Measurements from ENCODE around the gene FOXL2NB. TPM values are rescaled to one million over a fixed set of nuclear protein-coding genes. Genes with fewer than 3 reads are reported as not detected.

FOXL2NB gene
- polyA plus RNA-seq, 2 of the 4 experiments (the other 2 are of a cell fraction), result 2.3 to 3.2 TPM

DNA sequence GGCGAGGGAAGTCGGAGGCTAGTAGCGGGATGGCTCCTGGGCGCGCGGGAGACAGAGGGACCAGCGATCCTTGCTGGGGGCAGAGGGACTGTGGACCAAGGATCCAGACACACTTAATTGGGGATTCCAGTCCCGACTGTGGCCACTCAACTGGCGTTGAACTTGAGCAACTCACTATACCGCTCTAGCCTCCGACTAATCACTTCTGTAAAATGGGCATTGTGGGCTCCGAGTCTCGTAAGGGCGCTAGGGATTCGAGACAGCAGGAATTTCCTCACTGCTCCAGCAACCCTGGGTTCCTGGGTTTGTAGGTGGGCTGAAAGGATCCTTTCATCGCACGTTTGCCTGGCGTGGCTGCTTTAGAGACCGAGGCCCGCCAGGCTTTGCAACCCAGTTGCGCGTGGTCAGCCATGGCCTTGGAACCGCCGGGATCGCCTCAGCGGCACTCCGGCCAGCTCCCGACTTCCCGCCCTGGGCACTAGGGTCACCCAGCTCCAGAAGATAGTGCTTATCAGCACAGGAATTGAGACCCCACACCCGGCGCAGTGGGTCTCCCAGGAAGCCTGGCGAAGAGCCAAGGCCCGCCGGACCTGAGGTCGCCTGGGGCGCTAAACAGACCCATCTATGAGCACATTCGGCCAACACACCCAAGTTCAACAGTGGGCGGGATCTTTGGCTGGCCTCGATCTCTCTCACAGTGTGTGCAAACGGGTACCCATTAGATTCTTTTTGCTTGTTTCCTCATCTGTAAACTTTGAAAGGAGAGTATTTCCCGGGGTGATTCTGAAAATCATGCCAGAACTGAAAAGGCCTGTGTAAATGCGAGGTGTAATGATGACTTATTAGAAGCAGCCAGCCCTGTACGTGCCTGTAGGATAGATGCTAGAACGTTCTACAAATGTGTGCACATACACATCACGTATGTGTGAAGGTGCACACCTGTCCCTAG is 10.0 kb upstream of the FOXL2NB start:
- ATAC-seq (no peak), FAIRE-seq (no peak), DNase-seq (ENCODE audit: low read depth in 1 of 2, low spot score in 1 of 2) (no peak)
- ChIA-PET CTCF (interaction anchor here (0.6 to 9.0 kb wide), 35 partner anchors 8 to 514 kb away, joined by 3 to 82 read pairs (median 4); partner anchors contain the start of genes CEP70 and MRPS22), POLR2A (interaction anchor here (0.8 to 1.1 kb wide), 2 partner anchors 10 to 14 kb away, joined by 3 to 8 read pairs; partner anchors contain the start of genes FOXL2 and FOXL2NB)
- H3K4me3 ChIP-seq, result no peak overlapping the region
- peak overlapping the region; percentile 69 for H3K4me2 ChIP-seq
- TF ChIP-seq KDM5A (IDR thresholded peaks at IDR 0.05) (no peak), EP300 (IDR thresholded peaks at IDR 0.05) (no peak), JUNB (IDR thresholded peaks at IDR 0.05) (no peak), FOXS1 (CRISPR knock-in tag; IDR thresholded peaks at IDR 0.05) (no peak), POLR2A (IDR thresholded peaks at IDR 0.05; ENCODE audit: low read length) (no peak), CHD2 (IDR thresholded peaks at IDR 0.05; ENCODE audit: low read length, partially characterized antibody) (no peak), CEBPB (IDR thresholded peaks at IDR 0.05) (no peak), RNF2 (IDR thresholded peaks at IDR 0.05; ENCODE audit: borderline replicate concordance, low read depth) (no peak), RAD21 (conservative IDR thresholded peaks at IDR 0.05 in 1 of 2, IDR thresholded peaks at IDR 0.05 in 1 of 2) (no peak), CHD4 (IDR thresholded peaks at IDR 0.05; ENCODE audit: borderline replicate concordance) (no peak), SREBF2 (IDR thresholded peaks at IDR 0.05) (no peak), GATA3 (IDR thresholded peaks at IDR 0.05; ENCODE audit: borderline replicate concordance) (no peak), ZSCAN20 (CRISPR knock-in tag; IDR thresholded peaks at IDR 0.05) (no peak), HEYL (CRISPR knock-in tag; IDR thresholded peaks at IDR 0.05) (no peak), ZC3H11A (IDR thresholded peaks at IDR 0.05) (no peak), TFCP2L1 (CRISPR knock-in tag; IDR thresholded peaks at IDR 0.05) (no peak), ZNF302 (CRISPR knock-in tag; IDR thresholded peaks at IDR 0.05) (no peak)
- TF ChIP-seq, protein P1, sequence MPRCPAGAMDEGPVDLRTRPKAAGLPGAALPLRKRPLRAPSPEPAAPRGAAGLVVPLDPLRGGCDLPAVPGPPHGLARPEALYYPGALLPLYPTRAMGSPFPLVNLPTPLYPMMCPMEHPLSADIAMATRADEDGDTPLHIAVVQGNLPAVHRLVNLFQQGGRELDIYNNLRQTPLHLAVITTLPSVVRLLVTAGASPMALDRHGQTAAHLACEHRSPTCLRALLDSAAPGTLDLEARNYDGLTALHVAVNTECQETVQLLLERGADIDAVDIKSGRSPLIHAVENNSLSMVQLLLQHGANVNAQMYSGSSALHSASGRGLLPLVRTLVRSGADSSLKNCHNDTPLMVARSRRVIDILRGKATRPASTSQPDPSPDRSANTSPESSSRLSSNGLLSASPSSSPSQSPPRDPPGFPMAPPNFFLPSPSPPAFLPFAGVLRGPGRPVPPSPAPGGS (IDR thresholded peaks at IDR 0.05), result no peak
- TF ChIP-seq, protein P2, sequence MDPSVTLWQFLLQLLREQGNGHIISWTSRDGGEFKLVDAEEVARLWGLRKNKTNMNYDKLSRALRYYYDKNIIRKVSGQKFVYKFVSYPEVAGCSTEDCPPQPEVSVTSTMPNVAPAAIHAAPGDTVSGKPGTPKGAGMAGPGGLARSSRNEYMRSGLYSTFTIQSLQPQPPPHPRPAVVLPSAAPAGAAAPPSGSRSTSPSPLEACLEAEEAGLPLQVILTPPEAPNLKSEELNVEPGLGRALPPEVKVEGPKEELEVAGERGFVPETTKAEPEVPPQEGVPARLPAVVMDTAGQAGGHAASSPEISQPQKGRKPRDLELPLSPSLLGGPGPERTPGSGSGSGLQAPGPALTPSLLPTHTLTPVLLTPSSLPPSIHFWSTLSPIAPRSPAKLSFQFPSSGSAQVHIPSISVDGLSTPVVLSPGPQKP (IDR thresholded peaks at IDR 0.05; ENCODE audit: low read depth, low read length), result no peak
- TF ChIP-seq, protein P3, sequence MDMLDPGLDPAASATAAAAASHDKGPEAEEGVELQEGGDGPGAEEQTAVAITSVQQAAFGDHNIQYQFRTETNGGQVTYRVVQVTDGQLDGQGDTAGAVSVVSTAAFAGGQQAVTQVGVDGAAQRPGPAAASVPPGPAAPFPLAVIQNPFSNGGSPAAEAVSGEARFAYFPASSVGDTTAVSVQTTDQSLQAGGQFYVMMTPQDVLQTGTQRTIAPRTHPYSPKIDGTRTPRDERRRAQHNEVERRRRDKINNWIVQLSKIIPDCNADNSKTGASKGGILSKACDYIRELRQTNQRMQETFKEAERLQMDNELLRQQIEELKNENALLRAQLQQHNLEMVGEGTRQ (IDR thresholded peaks at IDR 0.05), result no peak
- no peaks in the 10 kb centered on the region for H3K4me1 ChIP-seq
- H3K9me3 ChIP-seq, result no peaks in the 10 kb centered on the region
- WGBS (ENCODE audit: missing lambda C conversion rate), result 88% methylated on average over 37 of the region's 45 CpGs
- H3K27ac ChIP-seq, result peak overlapping the region in 1 of 2 experiments; percentile 93; a peak in 3 of 6 replicates

DNA sequence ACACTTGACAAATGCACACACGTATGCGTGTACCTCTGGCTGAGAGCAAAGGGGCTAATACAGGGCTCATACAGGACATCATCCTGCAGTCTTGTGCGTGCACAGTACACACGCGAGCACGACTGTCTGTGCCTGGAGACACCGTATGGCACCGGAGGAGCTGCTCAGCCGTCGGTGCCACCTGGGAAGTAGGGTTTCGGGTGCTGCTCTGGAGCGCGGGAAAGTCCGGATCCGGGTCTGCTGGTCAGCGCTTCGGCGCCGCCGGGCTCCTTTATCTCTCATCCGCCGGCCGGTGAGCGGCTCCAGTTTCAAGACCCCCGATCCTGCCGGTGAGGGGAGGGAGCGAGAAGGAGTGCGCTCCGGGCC is 9.3 kb upstream of the FOXL2NB start:
- Histone ChIP-seq H3K4me2 (no peak overlapping the region), H3K4me3 (no peak overlapping the region), H3K27ac (no peak overlapping the region), H3K9me3 (no peaks in the 10 kb centered on the region), H3K4me1 (no peaks in the 10 kb centered on the region)
- WGBS (ENCODE audit: missing lambda C conversion rate), result 91% methylated on average over 24 of the region's 29 CpGs
- ChIA-PET CTCF (interaction anchor here (0.6 to 6.8 kb wide), 5 partner anchors 12 to 391 kb away, joined by 3 to 82 read pairs (median 15); no protein-coding TSS in a partner anchor), POLR2A (no interaction called here)
- no peak for TF ChIP-seq RFX5 (IDR thresholded peaks at IDR 0.05)
- no peak for TF ChIP-seq FOSL2 (IDR thresholded peaks at IDR 0.05)
- no peak for TF ChIP-seq FOSL2 (CRISPR knock-in tag; IDR thresholded peaks at IDR 0.05)
- TF ChIP-seq NPAS2 (CRISPR knock-in tag; IDR thresholded peaks at IDR 0.05; ENCODE audit: borderline replicate concordance), result no peak
- TF ChIP-seq, protein P4, sequence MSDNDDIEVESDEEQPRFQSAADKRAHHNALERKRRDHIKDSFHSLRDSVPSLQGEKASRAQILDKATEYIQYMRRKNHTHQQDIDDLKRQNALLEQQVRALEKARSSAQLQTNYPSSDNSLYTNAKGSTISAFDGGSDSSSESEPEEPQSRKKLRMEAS (IDR thresholded peaks at IDR 0.05), result no peak
- no peak for TF ChIP-seq HDAC2 (IDR thresholded peaks at IDR 0.05)
- TF ChIP-seq ZC3H11A (IDR thresholded peaks at IDR 0.05), result no peak
- TF ChIP-seq RCOR1 (IDR thresholded peaks at IDR 0.05; ENCODE audit: low read depth, low read length), result no peak
- no peak for DNase-seq (ENCODE audit: low read depth in 1 of 2, low spot score in 1 of 2)
- FAIRE-seq, result no peak
- ATAC-seq, result no peak
